ENCODE results near the gene MDM2. TPM values are rescaled to one million over a fixed set of nuclear protein-coding genes. Genes with fewer than 3 reads are reported as not detected.

MDM2 gene
- total RNA-seq, 4 donors from 2014 or later = 75.9 to 99.6 (median 85.8) TPM

GRCh38 chr12:68793436-68793835 lies 14.5 kb upstream of the MDM2 start:
- Histone ChIP-seq H3K9me3 (no peaks in the 10 kb centered on the region), H3K27me3 (no peaks in the 10 kb centered on the region), H3K36me3 (peaks cover 0 to 9% (median 0%) of the 10 kb centered on the region in 3 donors), H3K4me3 (no peak overlapping the region), H3K27ac (no peak overlapping the region), H3K4me1 (peaks cover 0 to 6% (median 1%) of the 10 kb centered on the region in 4 donors)
- 90 to 91% methylated on average over 4 of the region's 4 CpGs for WGBS, 2 donors
- TF ChIP-seq EP300 (IDR thresholded peaks at IDR 0.05) (no peak), POLR2A (IDR thresholded peaks at IDR 0.05) (no peak), CTCF (IDR thresholded peaks at IDR 0.05) (no peak)
- DNase-seq (ENCODE audit: low spot score in 2 of 2) = no peak

- peaks cover 0 to 9% (median 0%) of the 10 kb centered on the region in 3 donors for H3K36me3 ChIP-seq
- no peak for TF ChIP-seq POLR2A (IDR thresholded peaks at IDR 0.05)
- TF ChIP-seq EP300 (IDR thresholded peaks at IDR 0.05) = no peak
- TF ChIP-seq CTCF (IDR thresholded peaks at IDR 0.05) = no peak
- H3K4me1 ChIP-seq = no peaks in the 10 kb centered on the region
- H3K9me3 ChIP-seq = no peaks in the 10 kb centered on the region
- no peaks in the 10 kb centered on the region for H3K27me3 ChIP-seq
- 79 to 91% methylated on average over 4 of the region's 4 CpGs for WGBS, 2 donors
- H3K27ac ChIP-seq = no peak overlapping the region
- H3K4me3 ChIP-seq = no peak overlapping the region
- no peak for DNase-seq (ENCODE audit: low spot score in 2 of 2)
Observed at GRCh38 chr12:68793975-68794652, 13.9 kb upstream of the MDM2 start.

DNA sequence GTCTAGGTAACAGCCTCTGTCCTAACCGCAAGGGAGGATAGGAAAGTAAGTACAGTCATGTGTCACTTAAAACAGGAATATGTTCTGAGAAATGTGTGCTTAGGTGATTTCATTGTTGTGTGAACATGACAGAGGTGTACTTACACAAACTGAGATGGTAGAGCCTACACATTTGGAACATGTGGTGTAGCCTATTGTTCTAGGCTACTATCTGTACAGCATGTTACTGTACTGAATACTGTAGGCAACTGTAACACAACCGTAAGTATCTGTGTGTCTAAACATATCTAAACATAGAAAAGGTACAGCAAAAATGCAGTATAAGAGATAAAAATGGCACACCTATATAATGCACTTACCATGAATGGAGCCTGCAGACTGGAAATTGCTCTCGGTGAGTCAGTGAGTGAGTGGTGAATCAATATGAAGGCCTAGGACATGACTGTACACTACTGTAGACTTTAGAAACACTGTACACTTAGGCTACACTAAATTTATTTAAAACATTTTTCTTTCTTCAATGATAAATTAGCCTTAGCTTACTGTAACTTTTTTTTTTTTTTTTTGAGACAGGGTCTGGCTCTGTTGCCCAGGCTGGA lies 13.2 kb upstream of the MDM2 start:
- Histone ChIP-seq H3K4me1 (no peaks in the 10 kb centered on the region), H3K4me3 (no peak overlapping the region), H3K27ac (no peak overlapping the region), H3K36me3 (peaks cover 0 to 9% (median 0%) of the 10 kb centered on the region in 3 donors), H3K9me3 (no peaks in the 10 kb centered on the region), H3K27me3 (no peaks in the 10 kb centered on the region)
- no peak for TF ChIP-seq EP300 (IDR thresholded peaks at IDR 0.05)
- no peak for TF ChIP-seq CTCF (IDR thresholded peaks at IDR 0.05)
- no peak for TF ChIP-seq POLR2A (IDR thresholded peaks at IDR 0.05)
- WGBS, 2 donors = 90 to 97% methylated on average over 3 of the region's 3 CpGs
- DNase-seq (ENCODE audit: low spot score in 2 of 2) = no peak

GRCh38 chr12:68796399-68796798 lies 11.6 kb upstream of the MDM2 start:
- no peak for DNase-seq (ENCODE audit: low spot score in 2 of 2)
- Histone ChIP-seq H3K4me3 (no peak overlapping the region), H3K36me3 (peaks cover 0 to 9% (median 0%) of the 10 kb centered on the region in 3 donors), H3K9me3 (no peaks in the 10 kb centered on the region), H3K4me1 (no peaks in the 10 kb centered on the region), H3K27ac (no peak overlapping the region), H3K27me3 (no peaks in the 10 kb centered on the region)
- TF ChIP-seq CTCF (IDR thresholded peaks at IDR 0.05) (no peak), POLR2A (IDR thresholded peaks at IDR 0.05) (no peak), EP300 (IDR thresholded peaks at IDR 0.05) (no peak)
- WGBS, 2 donors = 97 to 100% methylated on average over 15 of the region's 15 CpGs

DNA sequence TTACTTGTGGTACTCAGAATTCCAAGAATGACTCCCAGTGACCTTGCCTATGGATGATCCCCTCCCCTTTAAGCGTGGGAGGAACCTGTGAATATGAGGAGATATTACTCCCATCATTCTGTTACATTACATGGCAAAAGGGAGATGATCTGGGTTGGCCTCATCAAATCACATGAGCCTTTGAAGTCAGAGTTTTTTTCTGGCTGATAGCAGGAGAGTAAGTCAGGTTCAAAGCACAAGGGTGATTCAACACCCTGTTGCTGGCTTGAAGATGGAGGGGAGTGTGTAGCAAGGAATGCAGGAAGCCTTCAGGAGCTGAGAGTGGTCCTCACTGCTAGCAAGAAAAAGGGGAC lies 9.1 kb upstream of the MDM2 start:
- Histone ChIP-seq H3K27ac (no peak overlapping the region), H3K9me3 (no peaks in the 10 kb centered on the region), H3K4me3 (no peak overlapping the region), H3K36me3 (peaks cover 0 to 4% (median 0%) of the 10 kb centered on the region in 3 donors), H3K27me3 (no peaks in the 10 kb centered on the region), H3K4me1 (no peaks in the 10 kb centered on the region)
- TF ChIP-seq EP300 (IDR thresholded peaks at IDR 0.05) (no peak), POLR2A (IDR thresholded peaks at IDR 0.05) (no peak), CTCF (IDR thresholded peaks at IDR 0.05) (no peak)
- 86 to 94% methylated on average over 1 of the region's 1 CpG for WGBS, 2 donors
- DNase-seq (ENCODE audit: low spot score in 2 of 2) = no peak

Data from tibial nerve (tissue), 4 donors.